Sigmoid colon (tissue), 7 donors: ENCODE results near the gene CCNI2. TPM values are rescaled to one million over a fixed set of nuclear protein-coding genes. Genes with fewer than 3 reads are reported as not detected.

Experiments used
- DNase-seq: peaks from one replicate; pipeline ENCODE4 v3.0.0-alpha.2; 2019
- H3K27ac ChIP-seq, 4 donors: fragments of 200-600 bp; sonication (generic); one replicate each; pipeline ENCODE4 v1.5.1; 2016 to 2019; ENCODE audit warnings: mild to moderate bottlenecking in 1 of 4
- H3K27me3 ChIP-seq, 3 donors: fragments of 200-600 bp; sonication (generic); one replicate each; pipeline ENCODE4 v1.5.1; 2019; ENCODE audit warnings: mild to moderate bottlenecking in 1 of 3
- H3K36me3 ChIP-seq, 4 donors: fragments of 200-600 bp; sonication (generic); one replicate each; pipeline ENCODE4 v1.5.1; 2016 to 2019
- H3K4me1 ChIP-seq, 4 donors: fragments of 200-600 bp; sonication (generic); one replicate each; pipeline ENCODE4 v1.5.1; 2017 to 2019
- H3K4me3 ChIP-seq, 4 donors: fragments of 200-600 bp; sonication (generic); one replicate each; pipeline ENCODE4 v1.5.1; 2017 to 2019; ENCODE audit warnings: mild to moderate bottlenecking in 2 of 4, moderate library complexity in 1 of 4
- H3K9me3 ChIP-seq, 4 donors: fragments of 200-600 bp in 3 of 4; sonication (generic) in 3 of 4; one replicate each; pipeline versions ENCODE4 v1.5.1 to v1.6.1; 2013 to 2019
- CTCF ChIP-seq, 4 experiments: fragments of 450-650 bp in 3 of 4; fragments of 200-600 bp in 1 of 4; IDR thresholded peaks; one replicate each; pipeline ENCODE4 v1.5.1; 2016 to 2019; ENCODE audit warnings: antibody characterized with exemption in 4 of 4, mild to moderate bottlenecking in 3 of 4, moderate library complexity in 2 of 4
- EP300 ChIP-seq, 4 donors: sonication (generic); formaldehyde crosslinking; IDR thresholded peaks; one replicate each; pipeline ENCODE4 v1.6.1; 2017; ENCODE audit warnings: antibody characterized with exemption in 4 of 4
- POLR2A ChIP-seq, 2 donors: fragments of 450-650 bp; IDR thresholded peaks; one replicate each; pipeline ENCODE4 v1.6.1; 2016; ENCODE audit warnings: antibody characterized with exemption in 2 of 2, mild to moderate bottlenecking in 2 of 2, moderate library complexity in 2 of 2
- POLR2AphosphoS5 ChIP-seq, 4 donors: sonication (generic); formaldehyde crosslinking; IDR thresholded peaks; one replicate each; pipeline ENCODE4 v1.6.1; 2017; ENCODE audit warnings: antibody characterized with exemption in 4 of 4
- WGBS, 2 donors: extraction: QIAGEN DNeasy Blood & Tissue Kit; methylation state at CpG; one replicate each; pipeline ENCODE4 v1.1.7; 2013; 5-methylcytosine and 5-hydroxymethylcytosine counted together
- intact Hi-C: fragments of 100-400 bp; cut with DNase I; formaldehyde crosslinking; loops from one replicate; pipeline ENCODE4 v1.15.1; 2023
- polyA plus RNA-seq, 3 donors: library from polyadenylated mRNA; stranded (reverse); fragments of 200-250 nt; gene quantifications; one replicate each; pipeline ENCODE4 v1.2.3, GENCODE V29; 2013
- total RNA-seq, 4 donors: library from RNA; depleted of rRNA; stranded (reverse); fragments of >200 nt; gene quantifications; one replicate each; pipeline ENCODE4 v1.1.0, GENCODE V29; 2016
- donor health status: healthy with polysubstance abuse.
- donor health status: Bipolar disorder and iron deficiency.
- donor health status: healthy.

The CCNI2 gene
- total and polyA plus RNA-seq, 7 donors = 1.4 to 5.3 (median 2.1) TPM; not detected in 3

- Histone ChIP-seq H3K4me3 (no peak overlapping the region), H3K27ac (no peak overlapping the region), H3K27me3 (no peaks in the 10 kb centered on the region), H3K36me3 (peaks cover 0 to 8% (median 3%) of the 10 kb centered on the region in 4 donors), H3K4me1 (peaks cover 0 to 19% (median 10%) of the 10 kb centered on the region in 4 donors), H3K9me3 (no peaks in the 10 kb centered on the region)
- TF ChIP-seq CTCF (IDR thresholded peaks at IDR 0.05) = no peak
- TF ChIP-seq POLR2A (IDR thresholded peaks at IDR 0.05) = no peak
- no peak for TF ChIP-seq EP300 (IDR thresholded peaks at IDR 0.05)
- no peak for TF ChIP-seq POLR2AphosphoS5 (IDR thresholded peaks at IDR 0.05)
- DNase-seq = no peak
- WGBS, 2 donors = 37 to 73% methylated on average over 2 of the region's 2 CpGs
- intact Hi-C loops = loop anchor here (10.0 kb wide), 2 partner anchors 90 to 350 kb away; no protein-coding TSS in a partner anchor
Observed at GRCh38 chr5:132734687-132735086, 12.5 kb upstream of the CCNI2 start.

GRCh38 chr5:132736853-132737833, 10.1 kb upstream of the CCNI2 start, which contains the start of gene KIF3A:
TSS of gene KIF3A (minus strand) at chr5:132737546. CDS start at chr5:132737419, 127 bp downstream.
- TF ChIP-seq POLR2A (IDR thresholded peaks at IDR 0.05) = no peak
- TF ChIP-seq POLR2AphosphoS5 (IDR thresholded peaks at IDR 0.05) = peak; percentile 57 to 75 (median 68)
- TF ChIP-seq EP300 (IDR thresholded peaks at IDR 0.05) = no peak
- TF ChIP-seq CTCF (IDR thresholded peaks at IDR 0.05) = peak in 2 of 4 experiments; percentile 14 to 30
- peak; percentile 98 for DNase-seq
- Histone ChIP-seq H3K9me3 (no peaks in the 10 kb centered on the region), H3K4me3 (peak within 1 kb of the TSS; percentile 77 to 94 (median 81)), H3K4me1 (peaks cover 0 to 19% (median 10%) of the 10 kb centered on the region in 4 donors), H3K27ac (peak within 1 kb of the TSS; percentile 74 to 85 (median 80)), H3K36me3 (peaks cover 0 to 8% (median 0%) of the 10 kb centered on the region in 4 donors), H3K27me3 (no peaks in the 10 kb centered on the region)
- 1 to 2% methylated on average over 81 of the region's 81 CpGs for WGBS, 2 donors
- intact Hi-C loops = loop anchor here (2.0 to 10.0 kb wide), 3 partner anchors 40 to 352 kb away; partner anchors contain the start of gene SEPTIN8

GRCh38 chr5:132737982-132738681, 9.1 kb upstream of the CCNI2 start:
- H3K27me3 ChIP-seq = peaks cover 0 to 3% (median 0%) of the 10 kb centered on the region in 3 donors
- peaks cover 0 to 19% (median 10%) of the 10 kb centered on the region in 4 donors for H3K4me1 ChIP-seq
- TF ChIP-seq CTCF (IDR thresholded peaks at IDR 0.05) = no peak
- no peak for TF ChIP-seq POLR2A (IDR thresholded peaks at IDR 0.05)
- no peak for TF ChIP-seq POLR2AphosphoS5 (IDR thresholded peaks at IDR 0.05)
- no peak for TF ChIP-seq EP300 (IDR thresholded peaks at IDR 0.05)
- no peak for DNase-seq
- H3K4me3 ChIP-seq = peak overlapping the region in 3 of 4 donors; percentile 77 to 83 (median 79)
- intact Hi-C loops = loop anchor here (2.0 to 10.0 kb wide), 3 partner anchors 39 to 353 kb away; partner anchors contain the start of gene SEPTIN8
- H3K27ac ChIP-seq = peak overlapping the region in 2 of 4 donors; percentile 84 to 85
- peaks cover 0 to 4% (median 0%) of the 10 kb centered on the region in 4 donors for H3K36me3 ChIP-seq
- H3K9me3 ChIP-seq = no peaks in the 10 kb centered on the region
- WGBS, 2 donors = 59 to 77% methylated on average over 9 of the region's 9 CpGs

GRCh38 chr5:132739232-132739631, 8.0 kb upstream of the CCNI2 start:
- intact Hi-C loops = loop anchor here (10.0 kb wide), 2 partner anchors 86 to 354 kb away; no protein-coding TSS in a partner anchor
- H3K4me1 ChIP-seq = peaks cover 0 to 19% (median 10%) of the 10 kb centered on the region in 4 donors
- H3K36me3 ChIP-seq = no peaks in the 10 kb centered on the region
- H3K27me3 ChIP-seq = peaks cover 0 to 11% (median 0%) of the 10 kb centered on the region in 3 donors
- H3K9me3 ChIP-seq = no peaks in the 10 kb centered on the region
- no peak overlapping the region for H3K27ac ChIP-seq
- DNase-seq = no peak
- H3K4me3 ChIP-seq = no peak overlapping the region
- TF ChIP-seq POLR2A (IDR thresholded peaks at IDR 0.05) = no peak
- no peak for TF ChIP-seq CTCF (IDR thresholded peaks at IDR 0.05)
- TF ChIP-seq POLR2AphosphoS5 (IDR thresholded peaks at IDR 0.05) = no peak
- TF ChIP-seq EP300 (IDR thresholded peaks at IDR 0.05) = no peak
- WGBS, 2 donors = 80 to 82% methylated on average over 1 of the region's 1 CpG
